Measurements from ENCODE around the gene ITGB6. TPM values are rescaled to one million over a fixed set of nuclear protein-coding genes. Genes with fewer than 3 reads are reported as not detected.

ITGB6 gene
- total and polyA plus RNA-seq, 2 experiments from 2014 or later = 20.3 to 41.1 TPM

GRCh38 chr2:160165996-160166395 lies 34.1 kb downstream of the ITGB6 start:
- Histone ChIP-seq H3K9me2 (replicated peaks; ENCODE audit: insufficient read depth) (no peaks in the 10 kb centered on the region), H3K27ac (peak overlapping the region; percentile 50), H3K4me3 (no peak overlapping the region), H3K27me3 (no peaks in the 10 kb centered on the region), H3K36me3 (replicated peaks; ENCODE audit: insufficient read depth, low read depth) (no peaks in the 10 kb centered on the region), H4K20me1 (ENCODE audit: insufficient read depth, poor library complexity, severe bottlenecking) (no peaks in the 10 kb centered on the region), H2AFZ (no peak overlapping the region), H3K4me2 (no peak overlapping the region), H3K79me2 (no peaks in the 10 kb centered on the region), H3K4me1 (ENCODE audit: insufficient read depth) (peaks cover 36% of the 10 kb centered on the region), H3K9me3 (ENCODE audit: low read depth) (no peaks in the 10 kb centered on the region)
- no peak for DNase-seq (ENCODE audit: low spot score)
- TF ChIP-seq EZH2 (IDR thresholded peaks at IDR 0.05; ENCODE audit: borderline replicate concordance) (no peak), EZH2phosphoT487 (IDR thresholded peaks at IDR 0.05; ENCODE audit: low read depth, severe bottlenecking, unreplicated experiment) (no peak)
- TF ChIP-seq, protein P1, sequence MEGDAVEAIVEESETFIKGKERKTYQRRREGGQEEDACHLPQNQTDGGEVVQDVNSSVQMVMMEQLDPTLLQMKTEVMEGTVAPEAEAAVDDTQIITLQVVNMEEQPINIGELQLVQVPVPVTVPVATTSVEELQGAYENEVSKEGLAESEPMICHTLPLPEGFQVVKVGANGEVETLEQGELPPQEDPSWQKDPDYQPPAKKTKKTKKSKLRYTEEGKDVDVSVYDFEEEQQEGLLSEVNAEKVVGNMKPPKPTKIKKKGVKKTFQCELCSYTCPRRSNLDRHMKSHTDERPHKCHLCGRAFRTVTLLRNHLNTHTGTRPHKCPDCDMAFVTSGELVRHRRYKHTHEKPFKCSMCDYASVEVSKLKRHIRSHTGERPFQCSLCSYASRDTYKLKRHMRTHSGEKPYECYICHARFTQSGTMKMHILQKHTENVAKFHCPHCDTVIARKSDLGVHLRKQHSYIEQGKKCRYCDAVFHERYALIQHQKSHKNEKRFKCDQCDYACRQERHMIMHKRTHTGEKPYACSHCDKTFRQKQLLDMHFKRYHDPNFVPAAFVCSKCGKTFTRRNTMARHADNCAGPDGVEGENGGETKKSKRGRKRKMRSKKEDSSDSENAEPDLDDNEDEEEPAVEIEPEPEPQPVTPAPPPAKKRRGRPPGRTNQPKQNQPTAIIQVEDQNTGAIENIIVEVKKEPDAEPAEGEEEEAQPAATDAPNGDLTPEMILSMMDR (IDR thresholded peaks at IDR 0.05; ENCODE audit: poor library complexity) = no peak
- 82% methylated on average over 1 of the region's 1 CpG for WGBS (ENCODE audit: low lambda C conversion rate, missing lambda C conversion rate)

- Histone ChIP-seq H3K4me1 (ENCODE audit: insufficient read depth) (peaks cover 34% of the 10 kb centered on the region), H3K36me3 (replicated peaks; ENCODE audit: insufficient read depth, low read depth) (no peaks in the 10 kb centered on the region), H3K4me2 (no peak overlapping the region), H3K27me3 (no peaks in the 10 kb centered on the region), H4K20me1 (ENCODE audit: insufficient read depth, poor library complexity, severe bottlenecking) (no peaks in the 10 kb centered on the region), H2AFZ (no peak overlapping the region), H3K27ac (peak overlapping the region; percentile 50), H3K4me3 (no peak overlapping the region), H3K9me2 (replicated peaks; ENCODE audit: insufficient read depth) (no peaks in the 10 kb centered on the region), H3K9me3 (ENCODE audit: low read depth) (no peaks in the 10 kb centered on the region), H3K79me2 (no peaks in the 10 kb centered on the region)
- DNase-seq (ENCODE audit: low spot score) = no peak
- TF ChIP-seq, protein P1 (IDR thresholded peaks at IDR 0.05; ENCODE audit: poor library complexity) = no peak
- TF ChIP-seq EZH2phosphoT487 (IDR thresholded peaks at IDR 0.05; ENCODE audit: low read depth, severe bottlenecking, unreplicated experiment) (no peak), EZH2 (IDR thresholded peaks at IDR 0.05; ENCODE audit: borderline replicate concordance) (no peak)
- 86% methylated on average over 2 of the region's 2 CpGs for WGBS (ENCODE audit: low lambda C conversion rate, missing lambda C conversion rate)
Measured at GRCh38 chr2:160165081-160165480, 35.0 kb downstream of the ITGB6 start.

GRCh38 chr2:160157861-160158829 lies 41.9 kb downstream of the ITGB6 start:
- H3K4me1 ChIP-seq (ENCODE audit: insufficient read depth) = no peaks in the 10 kb centered on the region
- H3K79me2 ChIP-seq = no peaks in the 10 kb centered on the region
- H3K27me3 ChIP-seq = no peaks in the 10 kb centered on the region
- H2AFZ ChIP-seq = no peak overlapping the region
- no peaks in the 10 kb centered on the region for H3K9me3 ChIP-seq (ENCODE audit: low read depth)
- no peaks in the 10 kb centered on the region for H4K20me1 ChIP-seq (ENCODE audit: insufficient read depth, poor library complexity, severe bottlenecking)
- H3K27ac ChIP-seq = peak overlapping the region; percentile 53
- H3K9me2 ChIP-seq (replicated peaks; ENCODE audit: insufficient read depth) = no peaks in the 10 kb centered on the region
- WGBS (ENCODE audit: low lambda C conversion rate, missing lambda C conversion rate) = 37% methylated on average over 13 of the region's 13 CpGs
- no peaks in the 10 kb centered on the region for H3K36me3 ChIP-seq (replicated peaks; ENCODE audit: insufficient read depth, low read depth)
- TF ChIP-seq EZH2phosphoT487 (IDR thresholded peaks at IDR 0.05; ENCODE audit: low read depth, severe bottlenecking, unreplicated experiment) (no peak), EZH2 (IDR thresholded peaks at IDR 0.05; ENCODE audit: borderline replicate concordance) (no peak)
- TF ChIP-seq, protein P1 (IDR thresholded peaks at IDR 0.05; ENCODE audit: poor library complexity) = no peak
- H3K4me3 ChIP-seq = no peak overlapping the region
- peak; percentile 47 for DNase-seq (ENCODE audit: low spot score)
- peak overlapping the region; percentile 30 for H3K4me2 ChIP-seq
